Testis (tissue), 5 donors: ENCODE measurements around the gene EMILIN3. TPM values are rescaled to one million over a fixed set of nuclear protein-coding genes. Genes with fewer than 3 reads are reported as not detected.

Source experiments
- DNase-seq: peaks from one replicate; pipeline ENCODE4 v3.0.0-alpha.2; 2019
- H3K27ac ChIP-seq, 2 donors: fragments of 200-600 bp; sonication (generic); one replicate each; pipeline ENCODE4 v1.5.1; 2019
- H3K27me3 ChIP-seq: fragments of 200-600 bp; sonication (generic); one replicate; pipeline ENCODE4 v1.5.1; 2019
- H3K36me3 ChIP-seq: fragments of 200-600 bp; sonication (generic); one replicate; pipeline ENCODE4 v1.5.1; 2017; ENCODE audit warnings: low read depth; ENCODE audit errors: missing control alignments
- H3K4me1 ChIP-seq: fragments of 200-600 bp; sonication (generic); one replicate; pipeline ENCODE4 v1.5.1; 2019
- H3K4me3 ChIP-seq, 2 donors: fragments of 200-600 bp; sonication (generic); one replicate each; pipeline ENCODE4 v1.5.1; 2017 to 2019
- H3K9me3 ChIP-seq: fragments of 200-600 bp; sonication (generic); one replicate; pipeline ENCODE4 v1.5.1; 2017
- POLR2A ChIP-seq: fragments of 450-650 bp; IDR thresholded peaks from one replicate; pipeline ENCODE4 v1.6.1; 2017; ENCODE audit warnings: antibody characterized with exemption, mild to moderate bottlenecking, moderate library complexity
- WGBS, 2 donors: methylation state at CpG; one replicate each; pipeline ENCODE4 v1.1.5; 2018; 5-methylcytosine and 5-hydroxymethylcytosine counted together
- intact Hi-C: fragments of 100-400 bp; cut with DNase I; formaldehyde crosslinking; loops from one replicate; pipeline ENCODE4 v1.15.1; 2023; ENCODE audit warnings: low total_unique reads
- long read RNA-seq, 2 donors: transcript quantifications; one replicate each; lab custom pipeline, GENCODE V29; 2026
- polyA plus RNA-seq: library from polyadenylated mRNA; stranded (reverse); fragments of 350-450 nt; fragmentation: Illumina TruSeq; extraction: RNeasy Lipid Tissue Mini Kit (QIAGEN cat#74804); gene quantifications from one replicate; pipeline ENCODE4 v1.2.3, GENCODE V29; 2014; ENCODE audit warnings: low read depth, low replicate concordance; ENCODE audit not compliant: insufficient read depth
- total RNA-seq, 2 donors: library from RNA; depleted of rRNA; stranded (reverse); fragments of >200 nt; gene quantifications; one replicate each; pipeline ENCODE4 v1.2.3, GENCODE V29; 2016
- TF ChIP-seq, protein P1 (sequence below), 3 experiments: fragments of 450-650 bp in 2 of 3; fragments of 200-600 bp in 1 of 3; sonication (generic) in 1 of 3; IDR thresholded peaks; one replicate each; pipeline ENCODE4 v1.5.1; 2016 to 2019; ENCODE audit warnings: antibody characterized with exemption in 3 of 3, mild to moderate bottlenecking in 2 of 3, moderate library complexity in 1 of 3

EMILIN3 gene
- total RNA-seq, result 1 to 10 TPM; 3.7 to 4.2 TPM
- 14.8 TPM for polyA plus RNA-seq
- long read RNA-seq, donor 1, transcript EMILIN3-201 (4 exons, 3,796 nt), result major isoform, 13 of 13 reads
- long read RNA-seq, donor 1, partial matches to known transcripts, result 0 of 13 reads
- long read RNA-seq, donor 1, other reads (novel, unspliced or antisense), result 0 of 13 reads
- long read RNA-seq, donor 2, transcript EMILIN3-201 (4 exons, 3,796 nt), result major isoform, 7 of 7 reads
- long read RNA-seq, donor 2, partial matches to known transcripts, result 0 of 7 reads
- long read RNA-seq, donor 2, other reads (novel, unspliced or antisense), result 0 of 7 reads

DNA sequence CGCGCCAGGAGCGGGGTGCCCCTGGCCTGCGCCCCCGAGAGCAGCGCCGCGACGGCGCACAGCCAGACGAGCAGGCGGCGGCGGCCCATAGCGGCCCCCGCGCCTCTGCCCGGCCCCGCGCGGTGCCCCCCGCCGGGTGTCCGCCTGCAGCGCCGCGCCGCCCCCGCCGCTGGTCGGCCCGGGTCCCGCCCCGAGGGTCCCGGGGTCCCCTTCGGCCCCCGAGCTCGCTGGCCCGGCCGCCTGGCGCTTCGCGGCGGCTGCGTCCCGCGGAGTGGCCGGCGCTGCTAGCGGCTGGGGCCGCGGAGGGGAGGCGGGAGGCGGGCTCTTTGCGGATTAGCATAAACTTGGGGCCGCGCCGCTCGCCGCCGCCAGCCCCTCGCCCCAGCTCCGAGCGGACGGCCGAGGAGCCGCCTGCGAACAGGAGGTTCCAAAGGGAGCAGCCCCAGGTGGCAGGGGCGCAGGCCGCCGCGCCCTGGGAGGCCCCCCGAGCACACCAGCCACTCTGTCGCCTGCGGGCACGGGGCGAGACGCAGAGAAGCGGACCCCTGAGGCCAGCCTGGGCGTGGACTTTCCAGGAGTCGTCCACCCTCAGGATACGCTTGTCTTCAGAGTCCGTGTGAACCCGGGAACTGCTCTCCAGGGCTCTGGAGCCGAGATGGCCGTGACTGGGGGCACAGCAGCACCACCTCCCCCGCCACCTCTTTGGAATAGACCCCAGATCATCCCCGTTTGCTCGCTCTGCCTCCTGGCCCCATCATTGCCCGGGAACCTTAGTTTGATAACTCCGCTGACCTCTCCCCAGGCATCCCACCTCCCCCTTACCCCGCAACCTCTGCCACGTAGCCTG lies at the start of gene EMILIN3:
Gene EMILIN3, minus strand, starts transcription at position 273 of the 847 bp plus-strand sequence. Its CDS starts 184 bp downstream, at position 89.
- intact Hi-C loops, result no loop called here
- DNase-seq, result no peak
- no peaks in the 10 kb centered on the region for H3K27me3 ChIP-seq
- peaks cover 5% of the 10 kb centered on the region for H3K4me1 ChIP-seq
- no peaks in the 10 kb centered on the region for H3K36me3 ChIP-seq
- TF ChIP-seq POLR2A, result no peak
- TF ChIP-seq, protein P1, sequence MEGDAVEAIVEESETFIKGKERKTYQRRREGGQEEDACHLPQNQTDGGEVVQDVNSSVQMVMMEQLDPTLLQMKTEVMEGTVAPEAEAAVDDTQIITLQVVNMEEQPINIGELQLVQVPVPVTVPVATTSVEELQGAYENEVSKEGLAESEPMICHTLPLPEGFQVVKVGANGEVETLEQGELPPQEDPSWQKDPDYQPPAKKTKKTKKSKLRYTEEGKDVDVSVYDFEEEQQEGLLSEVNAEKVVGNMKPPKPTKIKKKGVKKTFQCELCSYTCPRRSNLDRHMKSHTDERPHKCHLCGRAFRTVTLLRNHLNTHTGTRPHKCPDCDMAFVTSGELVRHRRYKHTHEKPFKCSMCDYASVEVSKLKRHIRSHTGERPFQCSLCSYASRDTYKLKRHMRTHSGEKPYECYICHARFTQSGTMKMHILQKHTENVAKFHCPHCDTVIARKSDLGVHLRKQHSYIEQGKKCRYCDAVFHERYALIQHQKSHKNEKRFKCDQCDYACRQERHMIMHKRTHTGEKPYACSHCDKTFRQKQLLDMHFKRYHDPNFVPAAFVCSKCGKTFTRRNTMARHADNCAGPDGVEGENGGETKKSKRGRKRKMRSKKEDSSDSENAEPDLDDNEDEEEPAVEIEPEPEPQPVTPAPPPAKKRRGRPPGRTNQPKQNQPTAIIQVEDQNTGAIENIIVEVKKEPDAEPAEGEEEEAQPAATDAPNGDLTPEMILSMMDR (IDR thresholded peaks at IDR 0.05), result no peak
- H3K4me3 ChIP-seq, result peak within 1 kb of the TSS; percentile 37 to 50
- H3K27ac ChIP-seq, result no peak within 1 kb of the TSS
- no peaks in the 10 kb centered on the region for H3K9me3 ChIP-seq
- WGBS, 2 donors, result 14 to 34% methylated on average over 12 to 41 of the region's 93 CpGs

- Histone ChIP-seq H3K4me3 (no peak overlapping the region), H3K9me3 (no peaks in the 10 kb centered on the region), H3K36me3 (no peaks in the 10 kb centered on the region), H3K27me3 (no peaks in the 10 kb centered on the region), H3K4me1 (no peaks in the 10 kb centered on the region), H3K27ac (no peak overlapping the region)
- 82 to 89% methylated on average over 6 to 8 of the region's 8 CpGs for WGBS, 2 donors
- DNase-seq, result no peak
- intact Hi-C loops, result loop anchor here (10.0 kb wide), 1 partner anchor 70 kb away; the partner anchor contains the start of gene LPIN3
- TF ChIP-seq, protein P1 (IDR thresholded peaks at IDR 0.05), result no peak
- TF ChIP-seq POLR2A, result no peak
Measured at GRCh38 chr20:41415191-41415590, 48.6 kb upstream of the EMILIN3 start.

DNA sequence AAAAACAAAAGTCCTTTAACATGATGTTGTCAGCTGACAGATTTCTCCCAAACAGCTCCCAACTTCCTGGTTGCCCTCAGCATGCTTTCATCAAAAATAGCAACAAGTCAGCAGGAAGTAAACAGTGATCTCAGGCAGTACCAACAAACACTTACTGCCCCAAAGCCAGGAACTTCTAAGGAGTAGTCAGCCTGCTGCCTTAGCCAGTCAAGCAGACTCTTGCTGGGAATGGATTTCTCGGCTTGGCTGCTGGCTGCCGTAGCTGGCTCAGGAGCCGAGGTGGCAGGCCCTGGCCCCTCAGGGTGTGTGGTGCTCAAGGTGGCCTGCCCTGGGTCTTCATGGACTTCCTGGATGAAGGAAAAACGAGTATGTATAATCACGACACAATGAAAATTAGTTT lies 46.6 kb upstream of the EMILIN3 start:
- intact Hi-C loops, result loop anchor here (10.0 kb wide), 1 partner anchor 68 kb away; the partner anchor contains the start of gene LPIN3

GRCh38 chr20:41412324-41413120 lies 45.9 kb upstream of the EMILIN3 start:
- no peaks in the 10 kb centered on the region for H3K36me3 ChIP-seq

More for the DNA sequence above, 46.6 kb upstream of the EMILIN3 start:
- DNase-seq, result no peak
- H3K4me3 ChIP-seq, result no peak overlapping the region
- TF ChIP-seq, protein P1 (IDR thresholded peaks at IDR 0.05), result no peak
- TF ChIP-seq POLR2A, result no peak
- WGBS, 2 donors, result 86 to 89% methylated on average over 5 of the region's 5 CpGs
- no peak overlapping the region for H3K27ac ChIP-seq
- peaks cover 10% of the 10 kb centered on the region for H3K4me1 ChIP-seq
- H3K9me3 ChIP-seq, result no peaks in the 10 kb centered on the region
- H3K36me3 ChIP-seq, result no peaks in the 10 kb centered on the region
- H3K27me3 ChIP-seq, result no peaks in the 10 kb centered on the region

More at GRCh38 chr20:41412324-41413120, 45.9 kb upstream of the EMILIN3 start:
- no peak for DNase-seq
- Histone ChIP-seq H3K4me1 (peaks cover 10% of the 10 kb centered on the region), H3K27me3 (no peaks in the 10 kb centered on the region), H3K9me3 (no peaks in the 10 kb centered on the region), H3K27ac (peak overlapping the region in 1 of 2 donors; percentile 23), H3K4me3 (no peak overlapping the region)
- WGBS, 2 donors, result 92 to 94% methylated on average over 12 of the region's 12 CpGs
- TF ChIP-seq, protein P1 (IDR thresholded peaks at IDR 0.05), result no peak
- TF ChIP-seq POLR2A, result no peak
- intact Hi-C loops, result loop anchor here (10.0 kb wide), 1 partner anchor 68 kb away; the partner anchor contains the start of gene LPIN3
